Stimulated activated CD4-positive, alpha-beta T cell treated with anti-CD3 and anti-CD28 coated beads, TNF-alpha, amount 100 ng/mL, for 24 hours (primary cell): ENCODE data around the gene OR5B21.

Source experiments
- DNase-seq, 3 experiments: peaks; one replicate each; pipeline ENCODE4 v3.0.0-alpha.2; 2020; ENCODE audit warnings: low read depth in 3 of 3

Gene OR5B21

GRCh38 chr11:58493676-58494075 is 14.2 kb downstream of the OR5B21 start:
- DNase-seq: no peak

DNA sequence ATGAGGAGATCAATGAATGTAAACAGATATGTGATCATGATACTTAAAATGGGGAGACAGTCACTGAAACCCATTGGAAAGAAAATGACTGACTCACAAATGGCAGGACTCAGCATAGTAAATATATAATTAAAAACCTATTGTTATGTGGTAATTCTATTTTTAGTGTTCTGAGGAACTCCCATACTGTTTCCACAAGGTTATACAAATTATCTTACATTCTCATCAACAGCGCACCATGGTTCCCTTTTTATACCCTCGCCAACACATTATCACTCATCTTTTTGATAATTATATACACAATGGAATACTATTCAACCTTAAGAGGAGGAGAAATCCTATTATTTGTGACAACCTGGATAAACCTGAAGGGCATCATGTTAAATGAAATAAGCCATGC is 17.1 kb downstream of the OR5B21 start:
- no peak for DNase-seq

DNA sequence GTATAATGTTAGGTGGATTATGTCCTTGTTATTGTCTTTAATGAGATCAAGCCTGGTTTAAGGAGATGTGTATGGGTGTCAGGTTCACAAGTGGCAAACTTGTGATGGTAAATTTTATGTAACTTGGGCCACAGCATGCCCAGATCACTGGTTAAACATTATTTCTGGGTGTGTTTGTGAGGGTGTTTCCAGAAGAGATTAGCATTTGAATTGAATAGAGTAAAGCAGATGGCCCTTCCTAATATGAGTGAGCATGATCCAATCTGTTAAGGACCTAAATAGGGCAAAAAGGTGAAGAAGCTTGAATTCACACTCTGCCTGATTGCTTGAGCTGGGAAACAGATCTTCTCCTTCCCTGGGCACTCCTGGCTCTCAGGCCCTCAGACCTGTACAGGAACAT is 20.7 kb downstream of the OR5B21 start:
- no peak for DNase-seq

DNA sequence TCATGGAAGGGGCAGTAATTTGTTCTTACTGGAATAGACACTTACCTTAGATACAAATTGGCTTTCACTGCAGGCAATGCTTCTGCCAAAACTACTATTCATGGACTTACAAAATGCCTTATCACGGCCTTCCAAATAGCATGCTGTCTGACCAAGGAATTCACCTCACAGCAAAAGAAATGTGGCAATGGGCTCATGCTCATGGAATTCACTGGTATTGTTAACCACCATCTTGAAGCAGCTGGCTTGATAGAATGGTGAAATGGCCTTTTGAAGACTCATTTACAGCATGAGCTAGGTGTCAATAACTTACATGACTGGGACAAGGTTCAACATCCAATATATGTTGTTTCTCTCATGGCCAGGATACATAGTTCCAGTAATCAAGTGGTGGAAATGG is 21.9 kb downstream of the OR5B21 start:
- no peak for DNase-seq

DNA sequence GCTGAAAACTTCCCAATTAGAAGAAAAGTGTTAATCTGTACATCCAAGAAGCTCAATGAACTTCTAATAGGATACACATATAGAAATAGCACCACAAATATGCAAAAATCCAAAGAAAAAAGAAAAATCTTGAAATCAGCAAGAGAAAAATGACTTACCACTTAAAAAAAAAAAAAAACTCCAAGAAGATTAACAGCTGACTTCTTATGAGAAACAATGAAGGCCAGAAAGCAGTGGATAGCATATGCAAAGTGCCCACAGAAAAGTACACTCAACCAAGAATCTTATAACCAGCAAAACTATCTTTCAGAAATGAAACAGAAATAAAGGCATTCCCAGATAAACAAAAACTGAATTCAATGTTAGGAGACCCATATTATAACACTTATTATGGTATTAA is 36.0 kb downstream of the OR5B21 start:
- no peak for DNase-seq

DNA sequence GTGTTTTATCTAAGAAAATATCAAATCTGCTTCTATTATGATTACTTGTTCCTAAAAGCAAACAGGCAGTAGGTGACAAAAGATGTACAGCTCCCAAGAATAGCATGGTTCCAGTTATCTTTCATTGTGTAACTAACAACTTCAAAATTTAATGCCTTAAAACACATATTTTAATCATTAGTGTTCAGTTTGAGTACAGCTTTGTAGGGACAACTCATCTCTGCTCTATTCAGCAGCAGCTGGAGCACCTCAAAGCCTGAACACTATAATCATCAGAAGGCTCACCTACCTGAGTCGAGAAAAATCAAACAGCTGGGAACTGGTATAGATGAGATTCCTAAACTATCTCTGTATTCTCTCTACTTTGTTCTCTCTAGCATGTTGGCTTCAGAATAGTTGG is 41.6 kb downstream of the OR5B21 start:
- DNase-seq: no peak

DNA sequence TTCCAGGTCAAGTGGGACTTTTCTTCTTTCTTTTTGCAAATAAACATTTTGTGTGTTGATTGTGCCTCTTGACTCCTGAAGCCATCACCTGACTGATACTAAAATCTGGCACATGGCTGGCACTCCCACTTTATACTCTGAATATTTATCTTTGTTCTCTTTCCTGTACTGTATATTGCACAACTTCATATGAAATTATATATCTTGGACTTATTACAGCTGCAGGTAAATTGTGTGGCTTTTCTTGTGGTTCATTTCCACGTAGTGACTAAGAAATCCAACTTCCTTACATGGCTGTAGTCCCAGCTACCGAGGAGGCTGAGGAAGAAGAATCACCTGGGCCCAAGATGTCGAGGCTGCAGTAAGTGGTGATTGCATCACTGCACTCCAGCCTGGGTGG is 42.2 kb downstream of the OR5B21 start:
- no peak for DNase-seq
